Epithelial cell of esophagus (primary cell): Measurements from ENCODE around the gene APPBP2.
"Not testable (repeated sequence)": the region's sequence is repeated elsewhere in the genome, so short reads cannot be mapped to it uniquely, and the experiment has no call there.

ENCODE experiments used
- DNase-seq: peaks from one replicate; pipeline ENCODE4 v3.0.0; 2010; ENCODE audit warnings: low read depth
- H3K4me3 ChIP-seq: 2 replicates; pipeline ENCODE4 v1.5.1; 2011; ENCODE audit warnings: mild to moderate bottlenecking, low read length, control low read depth
- CTCF ChIP-seq: IDR thresholded peaks from 2 replicates; pipeline ENCODE4 v1.5.1; 2011; ENCODE audit warnings: low read depth, mild to moderate bottlenecking, low read length, control low read depth, inconsistent platforms; ENCODE audit not compliant: insufficient read depth; ENCODE audit errors: missing control alignments

The APPBP2 gene

DNA sequence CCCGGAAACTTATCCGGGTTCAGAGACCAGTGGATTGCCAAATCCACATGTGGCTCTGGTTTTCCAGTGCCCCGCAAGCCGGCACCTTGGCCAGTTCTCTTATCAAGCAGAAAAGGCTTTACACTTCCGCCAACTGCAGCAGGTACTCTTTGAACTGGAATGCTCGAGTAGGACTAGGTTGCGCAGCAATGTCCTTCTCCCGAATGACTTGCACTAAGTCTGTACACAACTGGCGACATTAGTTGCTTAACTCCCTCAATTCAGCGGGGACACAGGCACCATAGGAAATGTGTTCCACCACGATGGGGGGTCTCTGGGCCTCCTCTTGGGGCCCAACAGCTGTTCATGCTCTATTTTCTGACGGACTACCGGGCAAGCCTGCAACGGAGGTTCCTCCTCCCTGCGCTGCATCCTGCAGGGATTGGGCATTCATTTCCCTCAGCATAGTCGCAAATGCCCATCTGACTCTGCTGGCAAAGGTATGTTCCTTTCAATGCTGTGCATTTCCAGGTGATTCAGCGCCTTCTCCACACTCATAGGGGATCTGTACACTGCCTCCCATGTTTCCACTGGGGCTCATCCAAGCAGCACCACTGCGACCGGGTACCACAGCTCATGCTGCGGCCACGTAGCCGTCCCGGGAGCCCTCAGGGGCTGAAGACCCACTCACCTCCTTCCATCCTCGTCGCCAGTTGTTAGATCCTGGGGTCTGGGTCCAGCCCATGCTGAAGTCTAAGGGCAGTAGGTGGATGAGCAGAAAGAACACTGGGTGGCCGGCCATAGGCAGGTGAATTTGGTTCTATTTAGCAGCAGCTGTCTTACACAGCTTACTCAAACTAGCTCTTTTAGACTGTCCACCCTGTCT, 34.2 kb upstream of the APPBP2 start:
- H3K4me3 ChIP-seq, result no peak overlapping the region
- no peak for TF ChIP-seq CTCF
- DNase-seq, result no peak

DNA sequence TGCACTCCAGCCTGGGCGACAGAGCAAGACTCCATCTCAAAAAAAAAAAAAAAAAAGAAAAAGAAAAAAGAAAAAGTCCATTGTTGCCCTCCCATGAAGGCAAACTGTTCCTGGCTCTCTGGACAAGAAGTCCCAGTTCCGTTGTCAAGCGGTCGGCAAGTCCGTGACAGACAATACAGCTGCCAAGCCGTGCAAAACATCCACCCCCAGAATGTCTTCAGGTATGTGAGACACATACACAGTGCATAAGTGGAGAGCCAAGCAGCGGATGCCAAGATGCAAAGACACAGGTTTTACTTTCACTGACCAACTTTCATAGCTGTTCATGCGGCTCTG, 33.6 kb upstream of the APPBP2 start:
- no peak overlapping the region for H3K4me3 ChIP-seq
- DNase-seq, result no peak
- TF ChIP-seq CTCF, result no peak

- TF ChIP-seq CTCF, result no peak
- DNase-seq, result peak; percentile 25
- H3K4me3 ChIP-seq, result no peak overlapping the region
Measured at GRCh38 chr17:60557805-60558204, 31.8 kb upstream of the APPBP2 start.

- no peak overlapping the region for H3K4me3 ChIP-seq
- DNase-seq, result no peak
- TF ChIP-seq CTCF, result no peak
Measured at GRCh38 chr17:60555786-60556185, 29.7 kb upstream of the APPBP2 start.

- TF ChIP-seq CTCF, result no peak
- peak; percentile 57 for DNase-seq
Measured at GRCh38 chr17:60554377-60554788, 28.3 kb upstream of the APPBP2 start.

GRCh38 chr17:60552255-60552654, 26.2 kb upstream of the APPBP2 start:
- not testable (repeated sequence) for DNase-seq

More at GRCh38 chr17:60554377-60554788, 28.3 kb upstream of the APPBP2 start:
- no peak overlapping the region for H3K4me3 ChIP-seq

DNA sequence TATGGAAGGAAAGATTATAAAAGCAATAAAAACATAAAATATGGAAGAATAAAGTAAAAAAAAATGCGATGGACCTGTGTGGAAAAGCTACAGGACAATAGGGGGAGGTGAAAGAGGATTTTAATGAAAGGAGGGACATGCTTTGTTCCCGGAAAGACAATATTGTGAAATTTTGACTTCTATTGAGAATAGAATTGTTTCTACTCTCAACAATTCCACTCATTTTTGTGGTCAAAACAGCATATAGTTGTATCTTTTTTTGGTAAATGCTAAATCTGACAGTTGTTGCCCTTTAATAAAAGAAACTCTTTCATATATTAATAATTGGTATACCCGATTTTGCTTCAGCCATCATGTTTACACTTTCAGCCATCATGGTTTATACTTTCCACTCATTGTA, 22.9 kb upstream of the APPBP2 start:
- DNase-seq, result no peak
- H3K4me3 ChIP-seq, result no peak overlapping the region
- TF ChIP-seq CTCF, result no peak

More at GRCh38 chr17:60552255-60552654, 26.2 kb upstream of the APPBP2 start:
- H3K4me3 ChIP-seq, result not testable (repeated sequence)
